HL-60 (cell line): ENCODE data around the gene PSMB10.

Source experiments
- GABPA ChIP-seq: IDR thresholded peaks from 2 replicates; pipeline ENCODE4 v1.6.1; 2012; ENCODE audit warnings: low read depth
- POLR2AphosphoS5 ChIP-seq: IDR thresholded peaks from 2 replicates; pipeline ENCODE4 v1.6.1; 2012; ENCODE audit warnings: low read depth
- TF ChIP-seq, protein P1 (sequence below): IDR thresholded peaks from one replicate; pipeline ENCODE4 v1.5.1; 2011; ENCODE audit warnings: low read length, control low read depth, inconsistent platforms; ENCODE audit not compliant: insufficient read depth
- TF ChIP-seq, protein P2 (sequence below): IDR thresholded peaks from 2 replicates; pipeline ENCODE4 v1.6.1; 2012; ENCODE audit warnings: low read depth; ENCODE audit not compliant: insufficient replicate concordance

- TF ChIP-seq, protein P1, sequence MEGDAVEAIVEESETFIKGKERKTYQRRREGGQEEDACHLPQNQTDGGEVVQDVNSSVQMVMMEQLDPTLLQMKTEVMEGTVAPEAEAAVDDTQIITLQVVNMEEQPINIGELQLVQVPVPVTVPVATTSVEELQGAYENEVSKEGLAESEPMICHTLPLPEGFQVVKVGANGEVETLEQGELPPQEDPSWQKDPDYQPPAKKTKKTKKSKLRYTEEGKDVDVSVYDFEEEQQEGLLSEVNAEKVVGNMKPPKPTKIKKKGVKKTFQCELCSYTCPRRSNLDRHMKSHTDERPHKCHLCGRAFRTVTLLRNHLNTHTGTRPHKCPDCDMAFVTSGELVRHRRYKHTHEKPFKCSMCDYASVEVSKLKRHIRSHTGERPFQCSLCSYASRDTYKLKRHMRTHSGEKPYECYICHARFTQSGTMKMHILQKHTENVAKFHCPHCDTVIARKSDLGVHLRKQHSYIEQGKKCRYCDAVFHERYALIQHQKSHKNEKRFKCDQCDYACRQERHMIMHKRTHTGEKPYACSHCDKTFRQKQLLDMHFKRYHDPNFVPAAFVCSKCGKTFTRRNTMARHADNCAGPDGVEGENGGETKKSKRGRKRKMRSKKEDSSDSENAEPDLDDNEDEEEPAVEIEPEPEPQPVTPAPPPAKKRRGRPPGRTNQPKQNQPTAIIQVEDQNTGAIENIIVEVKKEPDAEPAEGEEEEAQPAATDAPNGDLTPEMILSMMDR: no peak
- TF ChIP-seq GABPA: no peak
- no peak for TF ChIP-seq POLR2AphosphoS5
- TF ChIP-seq, protein P2, sequence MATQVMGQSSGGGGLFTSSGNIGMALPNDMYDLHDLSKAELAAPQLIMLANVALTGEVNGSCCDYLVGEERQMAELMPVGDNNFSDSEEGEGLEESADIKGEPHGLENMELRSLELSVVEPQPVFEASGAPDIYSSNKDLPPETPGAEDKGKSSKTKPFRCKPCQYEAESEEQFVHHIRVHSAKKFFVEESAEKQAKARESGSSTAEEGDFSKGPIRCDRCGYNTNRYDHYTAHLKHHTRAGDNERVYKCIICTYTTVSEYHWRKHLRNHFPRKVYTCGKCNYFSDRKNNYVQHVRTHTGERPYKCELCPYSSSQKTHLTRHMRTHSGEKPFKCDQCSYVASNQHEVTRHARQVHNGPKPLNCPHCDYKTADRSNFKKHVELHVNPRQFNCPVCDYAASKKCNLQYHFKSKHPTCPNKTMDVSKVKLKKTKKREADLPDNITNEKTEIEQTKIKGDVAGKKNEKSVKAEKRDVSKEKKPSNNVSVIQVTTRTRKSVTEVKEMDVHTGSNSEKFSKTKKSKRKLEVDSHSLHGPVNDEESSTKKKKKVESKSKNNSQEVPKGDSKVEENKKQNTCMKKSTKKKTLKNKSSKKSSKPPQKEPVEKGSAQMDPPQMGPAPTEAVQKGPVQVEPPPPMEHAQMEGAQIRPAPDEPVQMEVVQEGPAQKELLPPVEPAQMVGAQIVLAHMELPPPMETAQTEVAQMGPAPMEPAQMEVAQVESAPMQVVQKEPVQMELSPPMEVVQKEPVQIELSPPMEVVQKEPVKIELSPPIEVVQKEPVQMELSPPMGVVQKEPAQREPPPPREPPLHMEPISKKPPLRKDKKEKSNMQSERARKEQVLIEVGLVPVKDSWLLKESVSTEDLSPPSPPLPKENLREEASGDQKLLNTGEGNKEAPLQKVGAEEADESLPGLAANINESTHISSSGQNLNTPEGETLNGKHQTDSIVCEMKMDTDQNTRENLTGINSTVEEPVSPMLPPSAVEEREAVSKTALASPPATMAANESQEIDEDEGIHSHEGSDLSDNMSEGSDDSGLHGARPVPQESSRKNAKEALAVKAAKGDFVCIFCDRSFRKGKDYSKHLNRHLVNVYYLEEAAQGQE: no peak
Measured at GRCh38 chr16:67917852-67918236, 18.8 kb downstream of the PSMB10 start.
